Activated B cell treated with CpG ODN at 0.5 μM for 24 hours (primary cell): ENCODE data around the gene SLC6A17. TPM values are rescaled to one million over a fixed set of nuclear protein-coding genes. Genes with fewer than 3 reads are reported as not detected.

Experiments
- ATAC-seq: fragments of 200-7000 bp; cut with Tn5 transposase; one replicate; pipeline ENCODE4 v1.10.0; 2021; ENCODE audit warnings: low read depth, mild to moderate bottlenecking, moderate library complexity
- CTCF ChIA-PET: fragments of 350-600 bp; sonication (Branson Sonifier 250); formaldehyde crosslinking; loops from one replicate; lab custom pipeline; 2021; ENCODE audit warnings: antibody characterized with exemption; lab: Charles Lee
- POLR2A ChIA-PET: fragments of 350-600 bp; sonication (Branson Sonifier 250); formaldehyde crosslinking; loops from one replicate; lab custom pipeline; 2021; ENCODE audit warnings: antibody characterized with exemption; lab: Charles Lee
- DNase-seq: peaks from one replicate; pipeline ENCODE4 v3.0.0; 2022
- H3K27ac Mint-ChIP-seq: one replicate; pipeline ENCODE4 v1.8.0; 2020; ENCODE audit warnings: mixed read lengths
- H3K27me3 Mint-ChIP-seq: one replicate; pipeline ENCODE4 v1.8.0; 2021; ENCODE audit warnings: mixed read lengths
- H3K36me3 Mint-ChIP-seq: one replicate; pipeline ENCODE4 v1.8.0; 2021; ENCODE audit warnings: low read depth, mixed read lengths
- H3K4me1 Mint-ChIP-seq: one replicate; pipeline ENCODE4 v1.8.0; 2021; ENCODE audit warnings: mixed read lengths
- H3K4me3 Mint-ChIP-seq: one replicate; pipeline ENCODE4 v1.8.0; 2020; ENCODE audit warnings: mild to moderate bottlenecking, mixed read lengths
- H3K9me3 Mint-ChIP-seq: one replicate; pipeline ENCODE4 v1.8.0; 2020; ENCODE audit warnings: mixed read lengths
- CTCF ChIP-seq: fragments of 200-600 bp; IDR thresholded peaks from one replicate; pipeline ENCODE4 v1.8.0; 2022; ENCODE audit warnings: antibody characterized with exemption, mild to moderate bottlenecking
- intact Hi-C: fragments of 100-400 bp; cut with micrococcal nuclease; formaldehyde crosslinking; loops from one replicate; pipeline ENCODE4 v1.15.1; 2024
- total RNA-seq: library from RNA; stranded (reverse); gene quantifications from 2 replicates; pipeline ENCODE4 v1.2.3, GENCODE V29; 2022

Gene SLC6A17
- total RNA-seq, 1 donor from 2014 or later: not detected

GRCh38 chr1:110125810-110126209 is 24.5 kb upstream of the SLC6A17 start:
- no peak overlapping the region for H3K27ac Mint-ChIP-seq
- H3K4me3 Mint-ChIP-seq: no peak overlapping the region
- DNase-seq: no peak
- ATAC-seq: no peak
- TF ChIP-seq CTCF: no peak
- POLR2A ChIA-PET: no interaction called here
- peaks cover 41% of the 10 kb centered on the region for H3K27me3 Mint-ChIP-seq
- intact Hi-C loops: no loop called here
- H3K4me1 Mint-ChIP-seq: peaks cover 4% of the 10 kb centered on the region
- H3K9me3 Mint-ChIP-seq: peaks cover 8% of the 10 kb centered on the region
- H3K36me3 Mint-ChIP-seq: no peaks in the 10 kb centered on the region
- CTCF ChIA-PET: no interaction called here

GRCh38 chr1:110130113-110130591 is 20.1 kb upstream of the SLC6A17 start:
- Mint-ChIP-seq H3K27me3 (peaks cover 41% of the 10 kb centered on the region), H3K9me3 (peaks cover 3% of the 10 kb centered on the region), H3K27ac (no peak overlapping the region), H3K36me3 (no peaks in the 10 kb centered on the region), H3K4me1 (peaks cover 4% of the 10 kb centered on the region), H3K4me3 (no peak overlapping the region)
- no peak for DNase-seq
- CTCF ChIA-PET: no interaction called here
- TF ChIP-seq CTCF: no peak
- POLR2A ChIA-PET: interaction anchor here (0.7 kb wide), 1 partner anchor 198 kb away, joined by 3 read pairs; no protein-coding TSS in a partner anchor
- no peak for ATAC-seq
- intact Hi-C loops: no loop called here

GRCh38 chr1:110130989-110131388 is 19.3 kb upstream of the SLC6A17 start:
- H3K4me1 Mint-ChIP-seq: peaks cover 4% of the 10 kb centered on the region
- CTCF ChIA-PET: no interaction called here
- no peaks in the 10 kb centered on the region for H3K36me3 Mint-ChIP-seq
- H3K4me3 Mint-ChIP-seq: no peak overlapping the region
- DNase-seq: no peak
- no peak overlapping the region for H3K27ac Mint-ChIP-seq
- peaks cover 38% of the 10 kb centered on the region for H3K27me3 Mint-ChIP-seq
- H3K9me3 Mint-ChIP-seq: no peaks in the 10 kb centered on the region
- no peak for ATAC-seq
- intact Hi-C loops: no loop called here
- TF ChIP-seq CTCF: no peak
- POLR2A ChIA-PET: no interaction called here

- DNase-seq: no peak
- intact Hi-C loops: no loop called here
- POLR2A ChIA-PET: no interaction called here
- no peak overlapping the region for H3K4me3 Mint-ChIP-seq
- H3K36me3 Mint-ChIP-seq: no peaks in the 10 kb centered on the region
- H3K4me1 Mint-ChIP-seq: peaks cover 10% of the 10 kb centered on the region
- no peak for ATAC-seq
- no peaks in the 10 kb centered on the region for H3K9me3 Mint-ChIP-seq
- H3K27me3 Mint-ChIP-seq: peaks cover 50% of the 10 kb centered on the region
- no peak overlapping the region for H3K27ac Mint-ChIP-seq
- CTCF ChIA-PET: no interaction called here
- TF ChIP-seq CTCF: no peak
Observed at GRCh38 chr1:110132682-110133081, 17.6 kb upstream of the SLC6A17 start.

GRCh38 chr1:110133436-110133835 is 16.9 kb upstream of the SLC6A17 start:
- H3K4me1 Mint-ChIP-seq: peaks cover 10% of the 10 kb centered on the region
- no peaks in the 10 kb centered on the region for H3K36me3 Mint-ChIP-seq
- H3K4me3 Mint-ChIP-seq: no peak overlapping the region
- ATAC-seq: no peak
- H3K27ac Mint-ChIP-seq: no peak overlapping the region
- H3K9me3 Mint-ChIP-seq: no peaks in the 10 kb centered on the region
- intact Hi-C loops: no loop called here
- CTCF ChIA-PET: no interaction called here
- TF ChIP-seq CTCF: no peak
- peaks cover 57% of the 10 kb centered on the region for H3K27me3 Mint-ChIP-seq
- no peak for DNase-seq
- POLR2A ChIA-PET: no interaction called here
